LNCAP (cell line): ENCODE data around the gene PHKB.

Experiments used
- TF ChIP-seq, protein P1 (sequence below): fragments of 450-650 bp; IDR thresholded peaks from 2 replicates; pipeline ENCODE4 v1.5.1; 2017; ENCODE audit warnings: mild to moderate bottlenecking

PHKB gene

DNA sequence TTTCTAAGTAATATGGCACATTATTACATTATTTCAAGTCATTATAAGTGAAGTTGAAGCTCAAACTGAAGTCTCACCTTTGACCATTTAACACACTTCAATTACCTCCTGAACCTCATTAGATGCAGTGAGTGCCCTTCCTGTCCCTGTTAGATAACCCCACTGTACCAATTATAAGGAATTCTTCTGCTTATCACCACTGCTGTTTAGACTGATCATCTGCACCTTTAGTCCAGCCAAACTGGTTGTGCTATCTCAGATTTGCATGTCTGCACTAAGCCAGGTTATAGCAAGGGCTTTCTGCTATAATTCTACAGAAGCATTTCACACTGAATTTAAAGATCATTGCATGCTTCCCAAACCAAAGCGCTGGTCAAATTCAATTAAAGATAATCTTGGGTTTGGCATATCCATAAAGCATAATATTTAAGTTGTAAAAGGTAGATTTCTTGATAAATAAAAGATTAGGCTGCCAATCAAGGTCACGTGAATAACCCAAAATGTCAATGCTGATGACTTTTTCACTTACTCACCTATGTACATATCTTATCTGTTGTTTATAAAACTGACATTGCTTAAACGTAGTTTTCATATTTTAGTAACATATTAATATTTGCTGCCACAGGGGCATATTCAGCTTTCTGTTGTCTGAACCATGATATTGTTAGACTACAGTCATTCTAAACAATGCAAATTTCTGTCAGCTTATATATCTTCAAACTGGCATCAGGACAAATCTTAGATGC is 12.1 kb upstream of the PHKB start:
- TF ChIP-seq, protein P1, sequence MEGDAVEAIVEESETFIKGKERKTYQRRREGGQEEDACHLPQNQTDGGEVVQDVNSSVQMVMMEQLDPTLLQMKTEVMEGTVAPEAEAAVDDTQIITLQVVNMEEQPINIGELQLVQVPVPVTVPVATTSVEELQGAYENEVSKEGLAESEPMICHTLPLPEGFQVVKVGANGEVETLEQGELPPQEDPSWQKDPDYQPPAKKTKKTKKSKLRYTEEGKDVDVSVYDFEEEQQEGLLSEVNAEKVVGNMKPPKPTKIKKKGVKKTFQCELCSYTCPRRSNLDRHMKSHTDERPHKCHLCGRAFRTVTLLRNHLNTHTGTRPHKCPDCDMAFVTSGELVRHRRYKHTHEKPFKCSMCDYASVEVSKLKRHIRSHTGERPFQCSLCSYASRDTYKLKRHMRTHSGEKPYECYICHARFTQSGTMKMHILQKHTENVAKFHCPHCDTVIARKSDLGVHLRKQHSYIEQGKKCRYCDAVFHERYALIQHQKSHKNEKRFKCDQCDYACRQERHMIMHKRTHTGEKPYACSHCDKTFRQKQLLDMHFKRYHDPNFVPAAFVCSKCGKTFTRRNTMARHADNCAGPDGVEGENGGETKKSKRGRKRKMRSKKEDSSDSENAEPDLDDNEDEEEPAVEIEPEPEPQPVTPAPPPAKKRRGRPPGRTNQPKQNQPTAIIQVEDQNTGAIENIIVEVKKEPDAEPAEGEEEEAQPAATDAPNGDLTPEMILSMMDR, result no peak

DNA sequence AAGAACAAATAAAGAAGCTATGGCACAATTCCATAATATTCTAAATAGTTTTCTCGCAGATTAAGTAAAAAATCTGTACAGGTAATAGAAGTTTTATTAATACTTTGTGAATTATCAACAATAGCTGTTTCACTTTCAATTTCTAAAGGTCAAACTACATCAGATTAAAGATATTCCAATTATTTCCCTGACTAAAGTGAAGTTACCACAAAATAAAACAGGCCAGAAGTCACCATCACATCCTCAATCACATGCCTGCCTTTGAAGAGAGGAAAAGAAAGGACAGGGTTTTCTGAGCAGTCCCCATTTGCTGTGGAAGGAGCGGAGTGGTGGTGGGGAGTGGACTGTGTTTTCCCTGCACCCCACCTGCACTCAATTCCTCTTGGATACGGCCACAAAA is 11.3 kb upstream of the PHKB start:
- TF ChIP-seq, protein P1, result no peak

DNA sequence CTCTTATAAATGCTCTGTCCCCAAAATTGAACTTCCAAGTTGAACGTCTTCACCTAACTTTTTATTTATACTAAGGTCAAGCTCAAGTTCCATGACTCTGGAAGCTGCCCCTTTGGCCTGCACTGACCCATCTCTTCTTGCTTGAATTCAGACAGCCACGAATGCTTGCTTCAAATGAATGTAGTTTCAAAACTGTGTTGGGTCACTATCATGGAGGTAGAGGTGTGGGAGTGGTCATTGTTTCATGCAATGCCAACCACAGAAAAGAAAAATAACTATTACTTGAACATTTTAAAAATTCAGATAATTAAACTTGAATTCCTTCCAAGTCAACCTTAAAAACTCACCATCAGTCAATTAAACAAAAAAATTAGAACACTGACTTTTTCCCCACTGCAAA is 2.8 kb upstream of the PHKB start:
- TF ChIP-seq, protein P1, result no peak

DNA sequence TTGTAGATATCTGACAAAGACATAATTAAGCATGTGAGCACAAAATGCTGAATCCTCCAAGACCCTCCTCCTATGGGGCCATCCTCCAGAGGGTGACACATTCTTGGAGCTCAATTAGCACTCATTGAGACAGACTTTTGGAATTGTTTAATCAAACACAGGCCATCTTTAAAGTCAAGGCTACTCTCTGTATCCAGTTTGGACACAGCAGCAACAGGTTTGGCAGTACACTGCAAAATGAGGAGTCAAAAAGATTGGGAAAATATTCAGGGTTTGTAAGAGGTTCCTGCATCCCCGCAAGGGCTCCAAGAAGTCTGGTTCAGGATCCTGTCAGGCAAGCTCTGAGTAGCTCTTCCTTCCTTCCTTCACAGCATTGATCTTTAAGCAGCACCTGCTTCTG is 1.5 kb upstream of the PHKB start:
- TF ChIP-seq, protein P1, result no peak

DNA sequence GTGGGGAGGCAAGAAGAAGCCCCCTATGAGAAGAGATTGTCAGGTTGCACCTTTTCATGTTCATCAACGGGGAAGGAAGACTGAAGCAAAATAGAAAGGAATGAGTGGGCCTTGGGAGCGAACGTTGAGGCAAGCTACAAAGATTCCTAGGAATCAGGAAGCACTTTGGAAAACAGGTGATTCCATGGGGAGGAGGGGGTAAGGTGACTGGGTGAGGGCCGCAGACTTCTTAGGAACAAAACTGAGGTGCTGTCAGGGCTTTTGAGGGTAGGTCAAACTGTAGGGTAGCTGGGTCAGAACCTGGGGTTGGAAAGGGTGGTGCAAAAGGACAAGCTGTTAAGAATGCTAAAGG is 796 bp upstream of the PHKB start:
- TF ChIP-seq, protein P1, result no peak

DNA sequence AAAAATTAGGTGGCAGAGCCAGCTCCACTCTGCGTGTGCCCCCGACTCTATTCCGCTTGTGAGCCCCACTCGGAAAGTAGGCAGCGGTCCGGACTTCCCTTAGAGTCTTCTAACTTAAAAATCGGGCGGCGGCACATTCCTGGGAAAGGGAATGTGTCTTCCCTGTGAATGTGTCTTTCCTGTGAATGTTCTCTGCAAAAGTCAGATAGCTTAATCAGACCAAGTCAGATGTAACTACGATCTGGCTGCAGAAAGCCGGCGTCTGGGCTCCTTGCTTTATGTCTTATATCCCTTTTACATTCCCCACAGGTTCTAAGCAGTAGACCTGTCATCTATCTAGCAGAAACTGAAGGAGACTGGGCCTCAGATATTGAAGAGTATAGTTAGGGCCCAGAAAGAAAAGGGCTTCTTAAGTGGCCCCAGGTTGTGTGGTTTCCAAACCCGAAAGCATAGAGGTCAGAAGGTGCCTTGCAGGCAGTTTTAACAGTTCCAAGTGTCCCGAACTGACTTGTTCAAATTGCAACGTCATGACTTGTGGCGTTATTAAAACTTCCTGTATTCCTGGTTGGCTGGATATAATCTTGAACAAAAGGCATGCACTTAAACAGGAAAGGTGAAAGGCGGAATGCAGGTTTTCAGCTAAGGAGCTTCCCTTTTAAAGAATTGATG is 601 bp downstream of the PHKB start:
- TF ChIP-seq, protein P1, result no peak

DNA sequence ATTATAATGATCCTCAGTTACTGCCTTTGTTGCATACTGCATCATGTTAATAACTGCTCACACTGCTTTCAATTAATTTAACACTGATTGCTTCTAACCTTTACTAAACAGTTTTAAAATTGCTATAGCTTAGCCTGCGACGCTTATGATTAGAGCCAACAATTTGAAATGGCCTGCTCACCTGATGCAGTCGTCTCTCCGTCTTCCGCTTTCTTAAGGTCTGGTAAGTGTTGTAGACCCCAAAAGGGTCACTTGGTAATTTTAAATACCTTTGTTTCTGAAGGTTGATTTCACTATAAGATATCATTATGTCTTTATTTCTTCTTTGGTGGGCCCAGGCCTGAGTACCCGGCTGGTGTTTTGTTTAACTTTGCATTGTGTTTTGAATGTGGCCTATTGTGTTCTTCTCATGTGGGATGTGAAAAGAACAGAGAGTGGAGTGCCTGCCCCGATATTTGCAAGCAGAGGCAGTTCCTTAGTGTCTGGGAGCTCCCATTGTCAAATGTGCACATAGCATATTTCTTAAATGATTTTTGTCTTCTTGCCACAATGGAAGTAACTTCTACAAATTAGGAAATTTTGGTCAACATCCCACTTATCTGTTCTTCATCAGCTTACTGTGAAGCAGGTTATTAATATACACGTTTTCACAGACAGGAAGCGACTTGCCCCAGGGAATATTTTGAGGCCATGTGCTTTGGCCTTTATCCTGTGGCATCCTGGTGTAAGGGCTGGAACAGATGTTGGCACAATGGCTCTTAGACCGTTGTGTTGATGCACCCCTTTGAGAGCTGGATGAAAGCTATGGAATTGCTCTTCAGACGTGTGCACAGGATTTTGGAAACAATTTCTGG is 2.9 kb downstream of the PHKB start:
- TF ChIP-seq, protein P1, result no peak
